Activated T-helper 17 cell treated with anti-CD3 and anti-CD28 coated beads, Interleukin-2, amount 50 U/mL, for 72 hours (primary cell): Measurements from ENCODE around the gene SIGLEC7. TPM values are rescaled to one million over a fixed set of nuclear protein-coding genes. Genes with fewer than 3 reads are reported as not detected.

Experiments
- ATAC-seq: fragments of 150-1000 bp; cut with Tn5 transposase; replicated peaks from 2 replicates; pipeline ENCODE4 v1.10.0; 2021; ENCODE audit warnings: mild to moderate bottlenecking, moderate library complexity
- H3K27ac Mint-ChIP-seq: one replicate; pipeline ENCODE4 v1.8.0; 2022; ENCODE audit warnings: mixed read lengths
- H3K27me3 Mint-ChIP-seq: one replicate; pipeline ENCODE4 v1.8.0; 2022; ENCODE audit warnings: mixed read lengths
- H3K36me3 Mint-ChIP-seq: one replicate; pipeline ENCODE4 v1.8.0; 2022; ENCODE audit warnings: low read depth, mild to moderate bottlenecking, mixed read lengths
- H3K4me1 Mint-ChIP-seq: one replicate; pipeline ENCODE4 v1.8.0; 2022; ENCODE audit warnings: mixed read lengths
- H3K4me3 Mint-ChIP-seq: one replicate; pipeline ENCODE4 v1.8.0; 2022; ENCODE audit warnings: mild to moderate bottlenecking, mixed read lengths
- H3K9me3 Mint-ChIP-seq: one replicate; pipeline ENCODE4 v1.8.0; 2022; ENCODE audit warnings: mixed read lengths
- total RNA-seq, 2 donors: library from RNA; stranded (reverse); gene quantifications; one replicate each; pipeline ENCODE4 v1.2.3, GENCODE V29; 2022

SIGLEC7 gene
- total RNA-seq = not detected

- Mint-ChIP-seq H3K4me3 (no peak within 1 kb of the TSS), H3K36me3 (no peaks in the 10 kb centered on the region), H3K27me3 (peaks cover 7% of the 10 kb centered on the region), H3K9me3 (no peaks in the 10 kb centered on the region), H3K4me1 (peaks cover 5% of the 10 kb centered on the region), H3K27ac (no peak within 1 kb of the TSS)
- no peak for ATAC-seq
These were observed at the start of gene SIGLEC7 for GRCh38 chr19:51142119-51142518. Gene SIGLEC7 (plus strand): TSS chr19:51142301. CDS start chr19:51142370, 69 bp downstream.

GRCh38 chr19:51093101-51093500 lies 49.0 kb upstream of the SIGLEC7 start:
- Mint-ChIP-seq H3K36me3 (peaks cover 9% of the 10 kb centered on the region), H3K9me3 (no peaks in the 10 kb centered on the region), H3K4me1 (peaks cover 21% of the 10 kb centered on the region), H3K27ac (no peak overlapping the region), H3K4me3 (no peak overlapping the region), H3K27me3 (no peaks in the 10 kb centered on the region)
- ATAC-seq = no peak

- peaks cover 9% of the 10 kb centered on the region for H3K36me3 Mint-ChIP-seq
- H3K27ac Mint-ChIP-seq = no peak overlapping the region
- H3K9me3 Mint-ChIP-seq = no peaks in the 10 kb centered on the region
- H3K27me3 Mint-ChIP-seq = no peaks in the 10 kb centered on the region
- no peak overlapping the region for H3K4me3 Mint-ChIP-seq
- H3K4me1 Mint-ChIP-seq = peaks cover 21% of the 10 kb centered on the region
- ATAC-seq = no peak
These were observed 48.4 kb upstream of the SIGLEC7 start for GRCh38 chr19:51093510-51094345.

- H3K36me3 Mint-ChIP-seq = peaks cover 18% of the 10 kb centered on the region
- no peak overlapping the region for H3K4me3 Mint-ChIP-seq
- H3K4me1 Mint-ChIP-seq = peaks cover 21% of the 10 kb centered on the region
- no peak for ATAC-seq
- no peak overlapping the region for H3K27ac Mint-ChIP-seq
- H3K27me3 Mint-ChIP-seq = no peaks in the 10 kb centered on the region
- H3K9me3 Mint-ChIP-seq = no peaks in the 10 kb centered on the region
These were observed 47.3 kb upstream of the SIGLEC7 start for GRCh38 chr19:51094696-51095279.

GRCh38 chr19:51096473-51097165 lies 45.5 kb upstream of the SIGLEC7 start:
- Mint-ChIP-seq H3K27ac (no peak overlapping the region), H3K36me3 (peaks cover 36% of the 10 kb centered on the region), H3K4me1 (peaks cover 21% of the 10 kb centered on the region), H3K9me3 (no peaks in the 10 kb centered on the region), H3K4me3 (no peak overlapping the region), H3K27me3 (no peaks in the 10 kb centered on the region)
- ATAC-seq = no peak

- Mint-ChIP-seq H3K27me3 (no peaks in the 10 kb centered on the region), H3K36me3 (peaks cover 42% of the 10 kb centered on the region), H3K27ac (no peak overlapping the region), H3K9me3 (no peaks in the 10 kb centered on the region), H3K4me1 (peaks cover 21% of the 10 kb centered on the region), H3K4me3 (no peak overlapping the region)
- ATAC-seq = peak; percentile 79
These were observed 44.8 kb upstream of the SIGLEC7 start for GRCh38 chr19:51097166-51097738.

GRCh38 chr19:51097796-51098195 lies 44.3 kb upstream of the SIGLEC7 start:
- Mint-ChIP-seq H3K36me3 (peaks cover 48% of the 10 kb centered on the region), H3K27me3 (no peaks in the 10 kb centered on the region), H3K27ac (no peak overlapping the region), H3K4me3 (no peak overlapping the region), H3K9me3 (no peaks in the 10 kb centered on the region), H3K4me1 (peaks cover 25% of the 10 kb centered on the region)
- no peak for ATAC-seq

GRCh38 chr19:51098365-51099046 lies 43.6 kb upstream of the SIGLEC7 start:
- peaks cover 27% of the 10 kb centered on the region for H3K4me1 Mint-ChIP-seq
- H3K4me3 Mint-ChIP-seq = no peak overlapping the region
- no peaks in the 10 kb centered on the region for H3K27me3 Mint-ChIP-seq
- H3K36me3 Mint-ChIP-seq = peaks cover 55% of the 10 kb centered on the region
- ATAC-seq = peak; percentile 73
- H3K27ac Mint-ChIP-seq = no peak overlapping the region
- no peaks in the 10 kb centered on the region for H3K9me3 Mint-ChIP-seq

- no peak overlapping the region for H3K27ac Mint-ChIP-seq
- peak overlapping the region; percentile 20 for H3K4me3 Mint-ChIP-seq
- H3K27me3 Mint-ChIP-seq = no peaks in the 10 kb centered on the region
- peaks cover 21% of the 10 kb centered on the region for H3K4me1 Mint-ChIP-seq
- peaks cover 60% of the 10 kb centered on the region for H3K36me3 Mint-ChIP-seq
- H3K9me3 Mint-ChIP-seq = no peaks in the 10 kb centered on the region
- no peak for ATAC-seq
These were observed 43.1 kb upstream of the SIGLEC7 start for GRCh38 chr19:51099047-51099382.

- H3K36me3 Mint-ChIP-seq = peaks cover 73% of the 10 kb centered on the region
- H3K27me3 Mint-ChIP-seq = no peaks in the 10 kb centered on the region
- ATAC-seq = no peak
- H3K4me3 Mint-ChIP-seq = no peak overlapping the region
- no peak overlapping the region for H3K27ac Mint-ChIP-seq
- H3K4me1 Mint-ChIP-seq = peaks cover 27% of the 10 kb centered on the region
- no peaks in the 10 kb centered on the region for H3K9me3 Mint-ChIP-seq
These were observed 41.5 kb upstream of the SIGLEC7 start for GRCh38 chr19:51100601-51101000.

- Mint-ChIP-seq H3K4me3 (no peak overlapping the region), H3K9me3 (no peaks in the 10 kb centered on the region), H3K4me1 (peaks cover 33% of the 10 kb centered on the region), H3K36me3 (peaks cover 79% of the 10 kb centered on the region), H3K27ac (no peak overlapping the region), H3K27me3 (no peaks in the 10 kb centered on the region)
- ATAC-seq = no peak
These were observed 40.8 kb upstream of the SIGLEC7 start for GRCh38 chr19:51101171-51101865.

GRCh38 chr19:51102991-51103390 lies 39.1 kb upstream of the SIGLEC7 start:
- Mint-ChIP-seq H3K36me3 (peaks cover 71% of the 10 kb centered on the region), H3K4me3 (no peak overlapping the region), H3K4me1 (peaks cover 23% of the 10 kb centered on the region), H3K27me3 (no peaks in the 10 kb centered on the region), H3K27ac (peak overlapping the region; percentile 60), H3K9me3 (no peaks in the 10 kb centered on the region)
- ATAC-seq = no peak

GRCh38 chr19:51103926-51104341 lies 38.2 kb upstream of the SIGLEC7 start:
- H3K9me3 Mint-ChIP-seq = no peaks in the 10 kb centered on the region
- H3K36me3 Mint-ChIP-seq = peaks cover 78% of the 10 kb centered on the region
- no peaks in the 10 kb centered on the region for H3K27me3 Mint-ChIP-seq
- H3K4me1 Mint-ChIP-seq = peaks cover 28% of the 10 kb centered on the region
- ATAC-seq = no peak
- no peak overlapping the region for H3K4me3 Mint-ChIP-seq
- no peak overlapping the region for H3K27ac Mint-ChIP-seq
